Activated T-cell treated with anti-CD3 and anti-CD28 coated beads for 24 hours (primary cell): ENCODE measurements around the gene OR10G3.
"Not testable (repeated sequence)": the region's sequence is repeated elsewhere in the genome, so short reads cannot be mapped to it uniquely, and the experiment has no call there.

Source experiments
- DNase-seq: peaks from one replicate; pipeline ENCODE4 v3.0.0-alpha.2; 2020; ENCODE audit warnings: low read depth

OR10G3 gene

GRCh38 chr14:21579976-21580375 lies at the start of gene OR10G3:
OR10G3 (minus strand) TSS chr14:21580076; CDS start chr14:21570744, 9,332 bp downstream.
- DNase-seq, result no peak

- no peak for DNase-seq
Measured at GRCh38 chr14:21626491-21627230, 46.8 kb upstream of the OR10G3 start.

GRCh38 chr14:21617614-21618013 lies 37.7 kb upstream of the OR10G3 start:
- no peak for DNase-seq

- no peak for DNase-seq
Measured at GRCh38 chr14:21614240-21614639, 34.4 kb upstream of the OR10G3 start.

GRCh38 chr14:21612324-21612723 lies 32.4 kb upstream of the OR10G3 start:
- DNase-seq, result no peak

GRCh38 chr14:21602181-21602580 lies 22.3 kb upstream of the OR10G3 start:
- DNase-seq, result not testable (repeated sequence)

- no peak for DNase-seq
Measured at GRCh38 chr14:21589317-21589716, 9.4 kb upstream of the OR10G3 start.

- DNase-seq, result no peak
Measured at GRCh38 chr14:21575661-21576060, 4.2 kb downstream of the OR10G3 start.

GRCh38 chr14:21572604-21573003 lies 7.3 kb downstream of the OR10G3 start:
- DNase-seq, result no peak

GRCh38 chr14:21558703-21559170 lies 21.1 kb downstream of the OR10G3 start:
- no peak for DNase-seq

GRCh38 chr14:21557084-21557901 lies 22.6 kb downstream of the OR10G3 start:
- peak; percentile 72 for DNase-seq

GRCh38 chr14:21556378-21557083 lies 23.3 kb downstream of the OR10G3 start:
- no peak for DNase-seq

- DNase-seq, result no peak
Measured at GRCh38 chr14:21553266-21553665, 26.6 kb downstream of the OR10G3 start.

- DNase-seq, result not testable (repeated sequence)
Measured at GRCh38 chr14:21544588-21544987, 35.3 kb downstream of the OR10G3 start.

GRCh38 chr14:21543963-21544362 lies 35.9 kb downstream of the OR10G3 start:
- DNase-seq, result no peak

GRCh38 chr14:21543521-21543960 lies 36.3 kb downstream of the OR10G3 start:
- no peak for DNase-seq

- no peak for DNase-seq
Measured at GRCh38 chr14:21541413-21542074, 38.3 kb downstream of the OR10G3 start.

GRCh38 chr14:21539189-21539940 lies 40.5 kb downstream of the OR10G3 start:
- DNase-seq, result no peak

GRCh38 chr14:21537090-21537424 lies 42.8 kb downstream of the OR10G3 start:
- DNase-seq, result no peak

GRCh38 chr14:21536418-21537089 lies 43.3 kb downstream of the OR10G3 start:
- no peak for DNase-seq
